Epithelial cell of prostate (primary cell): ENCODE measurements around the gene SERINC2.

ENCODE experiments used
- DNase-seq: peaks from one replicate; pipeline ENCODE4 v3.0.0-alpha.2; 2011; ENCODE audit warnings: low read depth, low spot score
- H3K27ac ChIP-seq: fragments of 450-650 bp; 2 replicates; pipeline ENCODE4 v1.5.1; 2017; ENCODE audit warnings: mild to moderate bottlenecking

SERINC2 gene

GRCh38 chr1:31412732-31413404 lies at the start of gene SERINC2:
SERINC2 (plus strand) TSS chr1:31413213; CDS start chr1:31413266, 53 bp downstream.
- peak within 1 kb of the TSS; percentile 99 for H3K27ac ChIP-seq
- DNase-seq, result no peak

GRCh38 chr1:31364561-31365250 lies 48.3 kb upstream of the SERINC2 start:
- DNase-seq, result no peak
- no peak overlapping the region for H3K27ac ChIP-seq

- no peak overlapping the region for H3K27ac ChIP-seq
- DNase-seq, result no peak
Measured at GRCh38 chr1:31366796-31367195, 46.2 kb upstream of the SERINC2 start.

- no peak overlapping the region for H3K27ac ChIP-seq
- no peak for DNase-seq
Measured at GRCh38 chr1:31368611-31369107, 44.4 kb upstream of the SERINC2 start.

- DNase-seq, result no peak
Measured at GRCh38 chr1:31370021-31370420, 43.0 kb upstream of the SERINC2 start.

GRCh38 chr1:31370565-31370964 lies 42.4 kb upstream of the SERINC2 start:
- no peak overlapping the region for H3K27ac ChIP-seq
- no peak for DNase-seq

More at GRCh38 chr1:31370021-31370420, 43.0 kb upstream of the SERINC2 start:
- no peak overlapping the region for H3K27ac ChIP-seq

- no peak overlapping the region for H3K27ac ChIP-seq
- no peak for DNase-seq
Measured at GRCh38 chr1:31371121-31371959, 41.7 kb upstream of the SERINC2 start.

GRCh38 chr1:31372051-31372450 lies 41.0 kb upstream of the SERINC2 start:
- DNase-seq, result no peak
- no peak overlapping the region for H3K27ac ChIP-seq

- DNase-seq, result no peak
- no peak overlapping the region for H3K27ac ChIP-seq
Measured at GRCh38 chr1:31372751-31373055, 40.3 kb upstream of the SERINC2 start.

GRCh38 chr1:31373056-31373896 lies 39.7 kb upstream of the SERINC2 start, which contains the start of gene FABP3:
FABP3 (minus strand) TSS chr1:31373076; CDS start chr1:31373014, 62 bp downstream.
- peak within 1 kb of the TSS; percentile 17 for H3K27ac ChIP-seq
- DNase-seq, result no peak

GRCh38 chr1:31373897-31374486 lies 39.0 kb upstream of the SERINC2 start:
- H3K27ac ChIP-seq, result peak overlapping the region; percentile 17
- no peak for DNase-seq

GRCh38 chr1:31374511-31375196 lies 38.4 kb upstream of the SERINC2 start:
- DNase-seq, result no peak
- H3K27ac ChIP-seq, result peak overlapping the region; percentile 17

- no peak for DNase-seq
- peak overlapping the region; percentile 7 for H3K27ac ChIP-seq
Measured at GRCh38 chr1:31376375-31377134, 36.5 kb upstream of the SERINC2 start.

- H3K27ac ChIP-seq, result peak overlapping the region; percentile 7
Measured at GRCh38 chr1:31377364-31377863, 35.6 kb upstream of the SERINC2 start.

GRCh38 chr1:31378001-31378400 lies 35.0 kb upstream of the SERINC2 start:
- no peak overlapping the region for H3K27ac ChIP-seq
- DNase-seq, result no peak

More at GRCh38 chr1:31377364-31377863, 35.6 kb upstream of the SERINC2 start:
- no peak for DNase-seq

GRCh38 chr1:31380181-31380580 lies 32.8 kb upstream of the SERINC2 start:
- no peak for DNase-seq
- H3K27ac ChIP-seq, result no peak overlapping the region

GRCh38 chr1:31381394-31382294 lies 31.4 kb upstream of the SERINC2 start:
- H3K27ac ChIP-seq, result no peak overlapping the region
- DNase-seq, result no peak
